Keratinocyte (primary cell): Measurements from ENCODE around the gene MICAL1. TPM values are rescaled to one million over a fixed set of nuclear protein-coding genes. Genes with fewer than 3 reads are reported as not detected.

Experiments used
- DNase-seq: peaks from one replicate; pipeline ENCODE4 v3.0.0-alpha.2; 2011; ENCODE audit warnings: low read depth, missing footprints, low spot score
- FAIRE-seq: peaks from 2 replicates; lab custom pipeline; 2011; peaks lifted over from hg19 to GRCh38; lab: Jason Lieb, UNC
- H2AFZ ChIP-seq: 2 replicates; pipeline ENCODE4 v1.6.0; 2012; ENCODE audit warnings: low read length, control low read depth, inconsistent platforms; ENCODE audit not compliant: control insufficient read depth
- H3K27ac ChIP-seq: 2 replicates; pipeline ENCODE4 v1.5.1; 2011; ENCODE audit warnings: low read length; ENCODE audit not compliant: control insufficient read depth, insufficient read depth
- H3K27me3 ChIP-seq: 3 replicates; pipeline ENCODE4 v1.6.0; 2011; ENCODE audit warnings: low read length; ENCODE audit not compliant: control insufficient read depth, insufficient read depth; ENCODE audit errors: extremely low read depth
- H3K36me3 ChIP-seq, 2 experiments: 2 replicates in 1 of 2; 3 replicates in 1 of 2; pipeline ENCODE4 v1.5.1; 2011; ENCODE audit warnings: low read length in 2 of 2, mild to moderate bottlenecking in 1 of 2; ENCODE audit not compliant: control insufficient read depth in 2 of 2, insufficient read depth in 2 of 2; ENCODE audit errors: extremely low read depth in 1 of 2
- H3K4me1 ChIP-seq: 3 replicates; pipeline ENCODE4 v1.5.1; 2011; ENCODE audit warnings: low read length; ENCODE audit not compliant: control insufficient read depth, insufficient read depth; ENCODE audit errors: extremely low read depth
- H3K4me2 ChIP-seq: 3 replicates; pipeline ENCODE4 v1.6.0; 2011; ENCODE audit warnings: low read depth, low read length; ENCODE audit not compliant: control insufficient read depth, insufficient read depth; ENCODE audit errors: extremely low read depth
- H3K4me3 ChIP-seq, 3 experiments: fragments of 200-600 bp in 1 of 3; sonication (generic) in 1 of 3; 2 replicates in 2 of 3; 3 replicates in 1 of 3; pipeline ENCODE4 v1.5.1; 2011 to 2016; ENCODE audit warnings: low read length in 3 of 3, mild to moderate bottlenecking in 3 of 3, control low read depth in 2 of 3, inconsistent platforms in 1 of 3, low read depth in 1 of 3, mixed read lengths in 1 of 3, mixed run types in 1 of 3, moderate library complexity in 1 of 3; ENCODE audit not compliant: control insufficient read depth in 2 of 3, insufficient read depth in 2 of 3; ENCODE audit errors: extremely low read depth in 1 of 3
- H3K79me2 ChIP-seq: 2 replicates; pipeline ENCODE4 v1.6.0; 2012; ENCODE audit warnings: low read length; ENCODE audit not compliant: control insufficient read depth, insufficient read depth
- H3K9ac ChIP-seq: 3 replicates; pipeline ENCODE4 v1.6.0; 2011; ENCODE audit warnings: low read length; ENCODE audit not compliant: control insufficient read depth, insufficient read depth; ENCODE audit errors: extremely low read depth
- H3K9me1 ChIP-seq: 3 replicates; pipeline ENCODE4 v1.6.0; 2011; ENCODE audit warnings: low read length; ENCODE audit not compliant: control insufficient read depth, insufficient read depth; ENCODE audit errors: extremely low read depth
- H3K9me3 ChIP-seq: 2 replicates; pipeline ENCODE4 v1.5.1; 2012; ENCODE audit warnings: low read depth, low read length; ENCODE audit not compliant: control insufficient read depth
- H4K20me1 ChIP-seq: 3 replicates; pipeline ENCODE4 v1.6.0; 2011; ENCODE audit warnings: low read length; ENCODE audit not compliant: control insufficient read depth, insufficient read depth; ENCODE audit errors: extremely low read depth
- EZH2 ChIP-seq: IDR thresholded peaks from one replicate; pipeline ENCODE4 v1.6.1; 2012; ENCODE audit warnings: inconsistent platforms, mild to moderate bottlenecking, low read length, moderate library complexity
- dilution Hi-C: fragments of 300-500 bp; cut with MboI; formaldehyde crosslinking; loops from one replicate; pipeline ENCODE4 v1.7.0; 2020; ENCODE audit warnings: low sequenced_read_pairs; ENCODE audit not compliant: extremely low pct_ligation_motif_present
- polyA plus RNA-seq, 5 experiments: library from polyadenylated mRNA; depleted of rRNA in 3 of 5; stranded (reverse) in 3 of 5; stranded (forward) in 1 of 5; unstranded in 1 of 5; fragments of >200 nt; gene quantifications; 1 replicate in 1 of 5; 2 replicates in 3 of 5; 3 replicates in 1 of 5; pipeline versions ENCODE4 v1.2.1 to v1.2.3, GENCODE V29; 2011 to 2012; ENCODE audit warnings: missing spikeins in 2 of 5, low read depth in 1 of 5, low replicate concordance in 1 of 5
- TF ChIP-seq, protein P1 (sequence below), 3 experiments: IDR thresholded peaks in 1 of 3; conservative IDR thresholded peaks in 1 of 3; optimal IDR thresholded peaks in 1 of 3; 2 replicates in 2 of 3; 3 replicates in 1 of 3; pipeline versions ENCODE3 to v1.5.1; 2011; ENCODE audit warnings: low read length in 3 of 3, mild to moderate bottlenecking in 3 of 3, moderate library complexity in 2 of 3, control low read depth in 1 of 3, inconsistent platforms in 1 of 3; ENCODE audit not compliant: insufficient read depth in 2 of 3; ENCODE audit errors: extremely low read depth in 1 of 3

Gene MICAL1
- polyA plus RNA-seq, 1 donor (not counting 4 experiments of a cell fraction or from before 2014, with no cell fraction given), result 25.6 TPM

DNA sequence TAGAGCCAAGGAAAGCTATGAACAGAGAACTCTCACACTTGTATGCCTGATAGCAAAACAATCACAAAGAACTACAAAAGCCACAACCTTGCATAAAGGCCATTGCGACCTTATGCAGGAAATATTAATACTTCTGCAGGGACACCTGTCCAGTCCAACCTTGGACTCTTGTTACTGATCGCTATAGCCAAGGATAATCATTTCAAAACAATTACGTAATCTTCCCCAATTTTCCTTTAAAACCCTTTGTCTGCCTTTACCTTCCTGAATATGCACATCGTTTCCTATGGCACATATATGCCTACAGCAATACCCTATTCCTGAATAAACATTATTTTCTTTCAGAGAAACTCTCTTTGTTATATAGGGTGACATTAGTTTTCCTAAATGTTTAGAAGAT is 37.9 kb downstream of the MICAL1 start:
- Histone ChIP-seq H3K9me3 (no peaks in the 10 kb centered on the region), H4K20me1 (no peaks in the 10 kb centered on the region), H2AFZ (no peak overlapping the region), H3K27ac (no peak overlapping the region), H3K27me3 (no peaks in the 10 kb centered on the region), H3K4me2 (no peak overlapping the region), H3K79me2 (no peaks in the 10 kb centered on the region), H3K9ac (no peak overlapping the region), H3K4me3 (no peak overlapping the region), H3K36me3 (no peaks in the 10 kb centered on the region), H3K4me1 (peaks cover 4% of the 10 kb centered on the region), H3K9me1 (no peaks in the 10 kb centered on the region)
- TF ChIP-seq, protein P1, sequence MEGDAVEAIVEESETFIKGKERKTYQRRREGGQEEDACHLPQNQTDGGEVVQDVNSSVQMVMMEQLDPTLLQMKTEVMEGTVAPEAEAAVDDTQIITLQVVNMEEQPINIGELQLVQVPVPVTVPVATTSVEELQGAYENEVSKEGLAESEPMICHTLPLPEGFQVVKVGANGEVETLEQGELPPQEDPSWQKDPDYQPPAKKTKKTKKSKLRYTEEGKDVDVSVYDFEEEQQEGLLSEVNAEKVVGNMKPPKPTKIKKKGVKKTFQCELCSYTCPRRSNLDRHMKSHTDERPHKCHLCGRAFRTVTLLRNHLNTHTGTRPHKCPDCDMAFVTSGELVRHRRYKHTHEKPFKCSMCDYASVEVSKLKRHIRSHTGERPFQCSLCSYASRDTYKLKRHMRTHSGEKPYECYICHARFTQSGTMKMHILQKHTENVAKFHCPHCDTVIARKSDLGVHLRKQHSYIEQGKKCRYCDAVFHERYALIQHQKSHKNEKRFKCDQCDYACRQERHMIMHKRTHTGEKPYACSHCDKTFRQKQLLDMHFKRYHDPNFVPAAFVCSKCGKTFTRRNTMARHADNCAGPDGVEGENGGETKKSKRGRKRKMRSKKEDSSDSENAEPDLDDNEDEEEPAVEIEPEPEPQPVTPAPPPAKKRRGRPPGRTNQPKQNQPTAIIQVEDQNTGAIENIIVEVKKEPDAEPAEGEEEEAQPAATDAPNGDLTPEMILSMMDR (optimal IDR thresholded peaks at IDR 0.05 in 1 of 3, IDR thresholded peaks at IDR 0.05 in 1 of 3, conservative IDR thresholded peaks at IDR 0.05 in 1 of 3; ENCODE audit: extremely low read depth in 1 of 3, insufficient read depth in 2 of 3, low read length in 3 of 3), result no peak
- no peak for TF ChIP-seq EZH2
- FAIRE-seq, result no peak
- no peak for DNase-seq
- dilution Hi-C loops, result no loop called here

DNA sequence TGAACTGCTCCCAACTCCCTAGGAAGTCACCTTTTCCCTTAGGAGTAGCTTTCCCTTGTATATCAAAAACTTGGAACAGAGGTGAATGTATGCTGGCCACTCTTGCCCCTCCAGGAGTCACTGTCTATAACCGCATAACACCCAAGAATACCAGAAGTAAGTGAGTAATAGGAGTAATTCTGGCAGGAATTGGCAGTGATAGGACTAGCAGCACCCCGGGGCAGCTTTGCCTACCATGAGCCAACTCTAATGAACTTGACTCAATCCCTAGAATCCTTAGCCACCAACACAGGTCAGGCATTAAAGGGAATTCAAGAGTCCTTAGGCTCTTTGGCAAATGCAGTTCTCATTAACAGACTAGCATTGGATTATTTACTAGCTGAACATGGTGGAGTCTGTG is 44.5 kb downstream of the MICAL1 start:
- dilution Hi-C loops, result no loop called here
- Histone ChIP-seq H3K9ac (no peak overlapping the region), H3K4me1 (peaks cover 14% of the 10 kb centered on the region), H3K36me3 (no peaks in the 10 kb centered on the region), H3K27me3 (no peaks in the 10 kb centered on the region), H3K9me3 (no peaks in the 10 kb centered on the region), H3K4me2 (no peak overlapping the region), H3K27ac (no peak overlapping the region), H4K20me1 (no peaks in the 10 kb centered on the region), H3K4me3 (no peak overlapping the region), H3K9me1 (no peaks in the 10 kb centered on the region), H3K79me2 (no peaks in the 10 kb centered on the region), H2AFZ (no peak overlapping the region)
- DNase-seq (no peak), FAIRE-seq (peak; percentile 86)
- no peak for TF ChIP-seq EZH2
- TF ChIP-seq, protein P1 (optimal IDR thresholded peaks at IDR 0.05 in 1 of 3, IDR thresholded peaks at IDR 0.05 in 1 of 3, conservative IDR thresholded peaks at IDR 0.05 in 1 of 3; ENCODE audit: extremely low read depth in 1 of 3, insufficient read depth in 2 of 3, low read length in 3 of 3), result no peak
